GM18868 (cell line): ENCODE data around the gene RAB25.
"Not testable (repeated sequence)": the region's sequence is repeated elsewhere in the genome, so short reads cannot be mapped to it uniquely, and the experiment has no call there.

Experiments
- ATAC-seq: cut with Tn5 transposase; IDR thresholded peaks from one replicate; pipeline ENCODE4 v1.9.1; 2021; ENCODE audit warnings: mild to moderate bottlenecking, moderate library complexity; ENCODE audit not compliant: unreplicated experiment

RAB25 gene

DNA sequence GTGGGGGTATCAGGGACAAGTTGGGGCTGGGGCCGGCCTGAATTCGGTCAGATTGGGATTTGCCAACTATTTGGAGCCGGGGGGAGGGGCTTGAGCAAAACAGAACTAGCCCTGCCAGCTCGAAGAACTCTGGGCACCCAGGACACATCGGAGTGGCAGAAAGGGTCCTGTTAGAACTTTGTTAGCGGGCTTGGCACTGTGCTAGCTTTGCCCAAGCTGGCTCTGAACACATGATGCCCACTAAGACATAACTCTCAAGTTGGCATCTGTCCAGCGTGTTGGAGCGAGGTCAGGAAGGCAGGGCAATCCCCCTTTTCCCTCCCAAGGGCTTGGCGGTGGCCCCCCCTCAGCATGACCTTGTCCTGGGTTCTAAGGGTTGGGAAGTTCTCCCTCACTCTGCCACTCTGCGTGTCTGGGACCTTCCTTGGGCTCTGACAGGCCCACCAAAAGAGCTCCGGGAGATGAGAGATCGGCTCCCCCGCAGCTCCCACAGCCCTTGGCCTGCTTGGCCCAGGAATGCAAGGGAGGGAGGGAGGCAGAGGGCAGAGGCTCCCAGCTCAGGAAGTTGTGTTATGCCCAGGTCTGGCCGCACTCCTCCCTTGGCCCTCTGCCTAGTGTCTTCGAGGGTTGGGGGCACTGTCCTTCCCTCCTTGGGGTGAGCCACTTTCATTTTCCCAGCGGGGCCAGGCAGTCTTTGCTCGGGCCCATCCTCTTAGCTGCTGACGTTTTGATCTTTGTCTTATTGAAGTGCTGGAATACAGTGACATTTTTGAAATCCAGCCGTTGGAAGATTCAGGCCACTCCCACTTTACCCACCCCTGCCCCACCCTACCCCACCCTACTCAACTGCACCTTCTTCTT, 54.8 kb downstream of the RAB25 start:
- no peak for ATAC-seq

DNA sequence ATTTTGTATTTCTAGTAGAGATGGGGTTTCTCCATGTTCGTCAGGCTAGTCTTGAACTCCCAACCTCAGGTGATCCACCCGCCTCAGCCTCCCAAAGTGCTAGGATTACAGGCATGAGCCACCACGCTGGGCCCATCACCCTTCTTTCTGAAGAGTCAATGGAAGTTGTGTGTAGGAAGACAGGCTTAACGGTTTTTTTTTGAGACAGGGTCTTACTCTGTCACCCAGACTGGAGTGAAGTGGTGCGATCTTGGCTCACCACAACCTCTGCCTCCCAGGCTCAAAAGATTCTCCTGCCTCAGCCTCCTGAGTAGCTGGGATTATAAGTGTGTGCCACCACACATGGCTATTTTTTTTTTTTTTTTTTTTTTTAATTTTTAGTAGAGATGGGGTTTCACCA, 55.8 kb downstream of the RAB25 start:
- ATAC-seq = not testable (repeated sequence)

DNA sequence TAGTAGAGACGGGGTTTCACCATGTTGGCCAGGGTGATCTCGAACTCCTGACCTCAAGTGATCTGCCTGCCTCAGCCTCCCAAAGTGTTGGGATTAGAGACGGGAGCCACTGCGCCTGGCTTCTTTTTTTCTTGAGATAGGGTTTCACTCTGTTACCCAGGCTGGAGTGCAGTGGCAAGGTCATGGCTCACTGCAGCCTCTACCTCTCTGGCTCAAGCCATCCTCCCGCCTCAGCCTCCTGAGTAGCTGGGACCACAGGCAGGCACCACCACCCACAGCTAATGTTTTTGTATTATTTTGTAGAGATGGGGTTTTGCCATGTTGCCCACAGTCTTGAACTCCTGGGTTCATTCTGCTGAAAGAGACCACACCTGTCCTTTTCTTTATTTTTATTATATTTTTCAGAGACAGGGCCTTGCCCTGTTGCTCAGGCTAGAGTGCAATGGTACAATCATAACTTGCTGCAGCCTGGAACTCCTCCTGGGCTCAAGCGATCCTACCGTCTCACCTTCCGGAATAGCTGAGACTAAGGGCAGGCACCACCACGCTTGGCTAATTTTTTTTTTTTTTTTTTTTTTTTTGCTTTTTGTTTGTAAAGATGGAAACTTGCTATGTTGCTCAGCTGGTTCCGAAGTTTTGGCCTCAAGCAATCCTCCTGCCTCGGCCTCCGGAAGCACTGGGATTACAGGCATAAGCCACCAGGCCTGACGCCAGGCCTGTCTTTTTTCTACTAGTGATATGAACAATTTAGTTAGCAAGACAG, 56.6 kb downstream of the RAB25 start:
- no peak for ATAC-seq

DNA sequence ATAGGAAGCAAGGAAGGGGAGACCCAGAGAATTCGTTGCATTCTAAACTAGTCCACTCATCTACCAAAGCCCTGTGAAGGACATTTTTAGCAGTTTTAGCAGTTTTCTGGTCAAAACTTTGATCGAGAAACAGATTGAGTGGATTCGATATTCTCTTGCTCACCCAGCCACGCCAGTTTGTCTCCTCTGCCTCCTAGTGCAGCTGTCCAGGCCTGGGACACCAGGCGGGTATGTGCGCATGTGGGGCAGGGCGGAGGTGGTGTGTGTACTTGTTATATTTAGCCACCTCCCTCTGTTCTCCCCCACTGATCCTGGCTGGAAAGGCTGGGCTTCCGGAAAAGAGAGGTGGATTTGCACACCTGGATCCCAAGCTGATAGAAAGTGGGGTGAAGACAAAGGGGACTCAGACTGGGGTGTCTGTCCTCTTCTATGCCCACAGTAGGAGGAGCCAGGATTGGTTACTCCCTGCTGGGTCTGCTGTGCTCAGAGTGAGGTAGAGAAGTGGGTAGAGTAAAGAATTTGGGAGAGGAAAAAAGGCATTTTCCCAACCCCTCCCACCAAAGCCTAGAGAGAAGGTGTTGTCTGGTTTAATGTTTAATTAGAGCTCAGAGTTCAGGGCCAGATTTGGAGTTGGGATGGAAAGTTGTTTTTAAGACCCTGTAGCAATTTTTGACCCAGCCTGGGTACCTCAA, 57.4 kb downstream of the RAB25 start:
- no peak for ATAC-seq

DNA sequence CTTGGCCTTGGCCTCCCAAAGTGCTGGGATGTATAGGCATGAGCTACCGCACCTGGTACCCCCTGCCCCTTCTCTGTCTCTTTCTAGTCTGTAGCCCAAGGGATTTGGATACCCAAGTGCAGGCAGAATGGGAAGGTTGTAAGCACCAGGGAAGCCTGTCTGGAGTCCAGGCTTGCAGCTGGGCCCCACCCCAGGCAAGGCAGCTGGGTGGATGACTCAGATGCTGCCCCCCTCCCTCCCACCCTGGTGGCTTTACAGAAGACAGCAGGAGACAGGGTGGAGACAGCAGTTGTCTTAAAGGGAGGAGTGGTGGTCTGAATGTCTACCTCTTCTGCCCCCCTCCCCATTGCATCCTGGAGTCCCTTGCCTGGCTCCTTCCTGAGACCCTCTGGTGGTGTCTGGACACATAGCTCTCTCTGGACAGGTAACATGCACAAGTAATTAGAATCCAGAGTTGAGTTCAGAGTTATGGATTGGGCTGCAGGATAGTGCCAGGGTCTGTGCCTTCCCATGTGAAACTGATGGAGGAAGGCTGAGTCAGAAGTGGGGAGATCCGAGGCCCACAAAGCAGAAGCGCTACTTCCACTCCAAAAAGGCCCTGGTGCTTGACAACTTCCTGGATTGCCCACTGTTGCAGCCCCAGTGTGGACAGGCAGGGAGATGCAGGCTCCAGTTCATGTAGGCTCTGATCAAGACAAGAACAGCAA, 58.7 kb downstream of the RAB25 start:
- ATAC-seq = no peak
